Stimulated activated CD4-positive, alpha-beta T cell treated with anti-CD3 and anti-CD28 coated beads, Interleukin-15, amount 100 ng/mL, for 1 hour (primary cell): Measurements from ENCODE around the gene HPN.

Experiments used
- DNase-seq, 2 donors: peaks; one replicate each; pipeline ENCODE4 v3.0.0-alpha.2; 2020; ENCODE audit warnings: low read depth in 1 of 2, low spot score in 1 of 2

HPN gene

DNA sequence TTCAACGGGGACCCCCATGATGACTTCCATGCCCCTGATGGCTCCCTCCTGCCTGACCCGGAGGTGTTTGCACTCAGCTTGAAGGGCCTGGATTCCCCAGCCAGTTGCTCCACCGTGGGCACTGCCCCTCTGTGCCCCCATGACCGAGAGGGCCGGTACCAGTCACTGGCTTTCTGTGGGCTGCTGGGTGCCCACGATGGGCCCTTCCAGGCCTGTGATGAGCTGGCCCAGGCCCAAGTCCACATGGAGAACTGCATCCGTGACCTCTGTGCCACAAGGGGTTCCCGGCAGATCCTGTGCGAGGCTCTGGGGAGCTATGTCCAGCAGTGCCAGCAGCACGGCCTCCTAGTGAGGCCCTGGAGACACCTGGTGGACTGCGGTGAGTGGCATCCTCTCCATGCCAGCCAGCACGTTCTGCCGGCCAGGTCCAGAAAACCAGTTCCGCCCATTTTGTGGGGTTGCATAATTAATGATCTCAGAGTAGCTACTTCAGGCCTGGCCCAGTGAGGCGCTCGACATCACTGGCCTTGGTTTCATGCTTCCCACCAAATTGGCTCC lies 39.2 kb downstream of the HPN start:
- DNase-seq: no peak

DNA sequence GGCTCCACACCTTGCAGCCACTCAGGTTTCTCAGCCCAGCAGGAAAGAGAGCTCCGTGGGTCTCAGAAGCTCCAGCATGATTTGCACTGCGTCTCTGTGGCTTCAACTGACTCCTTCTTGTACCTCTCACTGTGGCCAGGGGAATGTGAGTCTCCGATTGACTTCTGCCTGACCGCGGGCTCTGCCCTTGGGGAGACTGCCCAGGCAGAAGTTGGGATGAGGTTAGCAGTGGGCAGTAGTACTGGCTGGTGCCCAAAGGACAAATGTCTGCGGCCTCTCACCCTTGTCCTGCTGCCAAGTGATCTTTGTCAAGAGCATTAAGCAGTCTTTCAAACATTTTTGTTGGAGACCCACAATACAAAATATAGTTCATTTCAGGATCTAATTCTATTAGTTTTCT lies 39.7 kb downstream of the HPN start:
- no peak for DNase-seq

DNA sequence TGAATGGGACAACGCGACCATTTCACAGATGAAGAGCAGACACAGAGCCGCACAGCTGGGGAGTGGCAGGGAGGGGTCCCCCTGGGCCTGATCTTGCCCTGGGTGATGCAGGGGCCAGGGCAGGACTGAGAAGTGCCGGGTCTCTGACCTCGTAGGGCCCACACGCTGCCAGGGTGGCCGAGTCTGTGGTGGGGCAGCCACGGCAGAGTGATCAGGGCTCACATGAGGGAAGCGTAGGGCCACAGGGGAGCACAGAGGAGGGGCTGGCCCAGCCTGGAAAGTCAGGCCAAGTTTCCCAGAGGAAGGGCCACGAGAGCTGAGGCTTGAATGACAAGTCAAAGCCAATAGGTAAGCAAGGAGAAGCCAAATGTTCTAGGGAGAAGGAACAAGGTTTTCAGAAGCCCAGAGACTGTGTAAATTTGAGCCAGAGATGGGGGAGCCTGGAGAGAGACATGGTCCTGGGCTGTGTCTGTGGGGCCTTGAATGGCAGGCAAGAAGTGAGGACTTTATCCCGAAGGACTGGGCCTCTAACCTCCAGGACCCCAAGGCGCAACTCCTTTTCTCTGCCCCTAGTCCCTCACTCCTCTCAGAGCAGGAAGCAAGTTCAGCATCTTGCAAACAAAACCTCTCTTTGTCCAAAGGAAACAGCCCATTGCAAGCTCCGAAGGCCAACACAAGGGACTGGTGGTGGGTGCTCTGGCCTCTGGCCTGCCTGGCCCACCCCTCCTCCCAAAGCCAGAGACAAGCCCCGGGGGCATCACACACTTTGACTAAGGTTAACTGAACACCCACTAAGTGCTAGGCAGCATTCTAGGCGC lies 42.4 kb downstream of the HPN start:
- DNase-seq: no peak

DNA sequence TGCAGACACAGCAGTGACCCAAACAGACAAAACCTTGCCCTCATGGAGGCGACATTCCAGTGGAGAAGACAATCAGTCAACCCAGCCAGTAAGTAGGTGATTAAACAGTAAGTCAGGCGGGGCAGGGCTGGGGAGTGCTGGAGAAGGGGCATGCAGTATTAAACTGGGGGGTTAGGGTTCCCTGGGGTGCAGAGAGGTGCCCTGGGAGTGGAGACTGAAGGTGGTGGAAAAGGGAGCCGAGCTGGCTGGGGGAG lies 42.9 kb downstream of the HPN start:
- DNase-seq: no peak

DNA sequence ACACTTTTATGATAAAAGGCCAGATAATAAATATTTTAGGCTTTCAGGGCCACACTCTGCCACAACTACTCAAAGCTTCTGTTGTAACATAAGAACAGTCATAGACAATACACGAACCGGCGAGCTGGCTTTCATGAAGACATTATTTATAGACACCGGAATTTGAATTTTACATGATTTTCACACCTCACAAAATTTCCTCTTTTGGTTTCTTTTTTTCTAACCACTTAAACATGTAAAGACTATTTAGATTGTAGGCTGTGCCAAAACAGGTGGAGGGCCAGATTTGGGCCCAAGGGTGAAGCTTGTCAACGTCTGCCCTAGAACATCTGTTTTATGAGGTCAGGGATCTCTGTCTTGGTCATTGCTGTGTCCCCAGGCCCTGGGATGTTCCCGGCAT lies 44.4 kb downstream of the HPN start:
- no peak for DNase-seq

DNA sequence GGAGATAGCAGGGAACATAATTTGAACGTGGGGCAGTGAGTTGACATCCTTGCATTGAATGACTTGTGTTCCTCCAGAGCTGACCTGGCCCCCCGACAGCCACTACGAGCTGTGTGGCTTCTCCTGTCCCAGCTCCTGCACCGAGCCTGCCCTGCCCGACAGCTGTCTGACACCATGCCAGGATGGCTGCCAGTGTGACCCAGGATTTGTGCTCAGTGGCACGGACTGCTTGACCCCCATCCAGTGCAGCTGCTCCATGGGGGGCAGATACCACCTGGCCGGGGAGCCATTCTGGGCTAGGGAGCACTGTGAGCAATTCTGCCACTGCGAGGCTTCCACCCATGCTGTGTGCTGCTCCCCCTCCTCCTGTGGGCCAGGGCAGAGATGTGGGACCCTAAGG lies 44.9 kb downstream of the HPN start:
- no peak for DNase-seq

DNA sequence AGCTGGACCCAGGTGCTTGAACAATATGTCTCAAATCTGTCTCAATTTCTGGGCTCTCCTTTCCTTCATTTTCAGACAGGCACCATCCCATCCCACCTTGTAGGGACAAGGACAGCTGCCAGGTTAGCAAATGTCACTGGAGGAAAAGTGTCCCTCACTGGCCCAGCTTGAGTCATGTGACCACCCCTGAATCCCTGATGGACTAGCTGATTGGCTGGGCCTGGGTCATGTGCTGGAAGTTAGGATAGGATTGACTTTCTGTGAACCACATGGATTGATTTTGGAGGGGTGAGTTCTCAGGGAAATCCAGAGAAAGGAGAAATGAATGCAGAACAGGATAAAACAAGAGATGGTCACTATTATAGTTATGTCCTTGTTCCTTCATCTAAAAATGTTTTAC lies 45.9 kb downstream of the HPN start:
- no peak for DNase-seq

DNA sequence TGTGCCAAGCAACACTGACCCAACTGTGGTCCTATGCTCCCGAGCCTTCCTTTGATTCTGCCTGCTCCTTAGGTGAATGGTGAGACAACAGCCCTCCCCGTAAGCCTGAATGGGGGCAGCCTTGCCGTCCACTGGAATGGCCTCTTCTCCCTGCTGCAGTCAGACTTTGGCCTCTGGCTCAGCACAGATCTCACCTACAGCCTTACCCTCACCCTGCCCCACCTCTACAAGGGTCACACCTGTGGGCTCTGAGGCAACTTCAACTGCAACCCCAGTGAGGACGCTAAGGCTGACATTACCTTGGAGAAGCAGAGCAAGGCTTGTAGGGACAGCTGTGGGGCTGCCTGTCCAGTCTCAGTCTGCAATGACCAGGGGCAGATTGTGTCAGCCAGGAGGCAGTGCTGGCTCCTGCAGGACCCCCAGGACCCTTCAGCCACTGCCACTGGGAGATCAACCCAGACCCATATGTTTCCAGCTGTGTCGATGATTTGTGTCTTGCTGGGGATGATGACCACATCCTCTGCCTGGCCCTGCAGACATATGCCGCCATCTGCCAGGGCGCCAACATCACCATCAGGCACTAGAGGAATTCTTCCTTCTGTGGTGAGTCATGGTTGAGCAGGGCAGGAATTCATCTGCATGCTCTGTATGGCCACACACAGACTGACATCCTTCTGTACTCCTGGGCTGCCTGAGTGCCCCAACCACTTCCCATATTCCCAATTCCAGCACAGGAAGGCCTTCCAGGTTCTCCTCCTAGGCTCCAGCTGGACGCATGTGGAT lies 46.8 kb downstream of the HPN start:
- DNase-seq: no peak

DNA sequence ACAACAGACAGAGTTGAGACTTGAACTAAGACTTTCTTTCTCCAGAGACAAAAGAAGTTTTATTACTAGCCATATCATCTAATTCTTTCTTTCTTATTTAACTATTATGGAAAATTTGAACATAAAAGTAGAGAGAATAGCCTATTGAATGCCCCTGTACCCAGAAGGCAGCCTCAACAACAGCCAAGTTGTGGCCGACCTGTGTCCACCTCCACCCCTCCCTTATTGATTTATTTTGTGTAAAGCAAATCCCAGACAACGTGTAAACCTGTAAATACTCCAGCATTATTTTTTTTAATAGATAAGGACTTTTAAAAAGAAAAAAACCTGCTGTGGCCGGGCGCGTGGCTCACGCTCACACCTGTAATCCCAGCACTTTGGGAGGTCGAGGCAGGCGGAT lies 48.0 kb downstream of the HPN start:
- DNase-seq: no peak

DNA sequence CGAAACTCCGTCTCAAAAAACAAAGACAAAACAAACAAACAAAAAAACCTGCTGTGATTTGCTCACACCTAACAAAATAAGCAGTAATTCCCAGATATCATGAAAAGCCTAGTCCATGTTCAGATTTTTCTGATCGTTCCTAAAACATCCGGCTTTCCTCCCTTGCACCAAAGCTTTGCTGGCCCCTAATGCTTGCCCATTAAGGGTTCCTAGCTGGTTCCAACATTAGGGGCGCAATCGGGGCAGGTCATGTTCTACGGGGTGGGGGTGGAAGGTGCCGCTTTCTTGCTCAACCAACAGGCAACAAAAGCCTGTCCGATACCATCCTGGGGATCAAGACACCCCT lies 48.6 kb downstream of the HPN start:
- no peak for DNase-seq

DNA sequence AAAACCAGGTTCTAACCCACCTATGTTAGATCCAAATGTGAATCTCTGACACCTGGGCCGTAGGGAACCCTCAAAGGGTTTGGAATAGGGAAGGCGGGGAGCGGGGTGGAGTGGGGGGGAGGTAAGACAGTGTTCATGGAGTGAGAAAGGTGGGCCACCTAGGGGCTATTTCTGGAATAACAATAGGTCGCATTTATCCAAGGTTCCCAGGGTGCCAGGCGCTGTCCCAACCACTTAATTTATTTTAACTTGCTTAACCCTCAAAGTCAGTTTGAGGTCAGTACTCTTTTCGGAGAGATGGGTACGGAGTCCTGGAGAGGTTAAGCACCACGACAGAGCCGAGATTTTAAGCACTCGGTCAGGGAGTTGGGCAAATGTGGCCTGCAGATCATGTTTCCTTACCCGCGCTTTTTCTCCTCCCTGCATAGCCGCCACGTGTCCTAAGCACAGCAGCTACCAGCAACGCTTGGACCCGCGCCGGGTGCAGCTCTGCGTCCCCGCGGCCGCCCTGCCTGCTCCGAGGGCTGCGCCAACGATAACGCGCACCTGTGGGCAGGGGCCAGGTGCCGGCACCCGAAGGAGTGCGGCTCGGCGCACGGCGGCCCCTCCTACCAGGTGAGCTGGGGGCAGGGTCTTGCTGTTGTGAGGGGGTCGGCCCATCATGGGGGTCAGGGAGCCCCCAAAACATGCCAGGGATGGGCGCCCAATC lies 49.1 kb downstream of the HPN start:
- no peak for DNase-seq

DNA sequence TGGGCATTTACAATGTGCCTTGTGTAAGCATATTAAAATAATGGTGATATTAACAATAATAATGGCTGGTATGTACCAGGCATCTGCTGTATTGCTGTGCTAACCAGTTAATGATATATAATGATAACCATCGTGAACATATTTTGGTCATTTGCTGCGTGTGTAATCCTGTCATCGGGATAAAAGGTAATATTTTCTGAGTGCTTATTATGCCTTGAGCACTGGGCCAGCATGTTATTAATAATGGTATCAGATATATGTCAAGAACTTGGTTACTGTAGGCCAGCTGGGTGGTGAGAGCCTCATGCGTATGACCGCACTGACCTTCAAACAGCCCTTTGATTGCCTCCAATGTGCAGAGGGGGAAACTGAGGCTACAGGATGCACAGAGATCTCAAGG lies 51.9 kb downstream of the HPN start:
- no peak for DNase-seq

DNA sequence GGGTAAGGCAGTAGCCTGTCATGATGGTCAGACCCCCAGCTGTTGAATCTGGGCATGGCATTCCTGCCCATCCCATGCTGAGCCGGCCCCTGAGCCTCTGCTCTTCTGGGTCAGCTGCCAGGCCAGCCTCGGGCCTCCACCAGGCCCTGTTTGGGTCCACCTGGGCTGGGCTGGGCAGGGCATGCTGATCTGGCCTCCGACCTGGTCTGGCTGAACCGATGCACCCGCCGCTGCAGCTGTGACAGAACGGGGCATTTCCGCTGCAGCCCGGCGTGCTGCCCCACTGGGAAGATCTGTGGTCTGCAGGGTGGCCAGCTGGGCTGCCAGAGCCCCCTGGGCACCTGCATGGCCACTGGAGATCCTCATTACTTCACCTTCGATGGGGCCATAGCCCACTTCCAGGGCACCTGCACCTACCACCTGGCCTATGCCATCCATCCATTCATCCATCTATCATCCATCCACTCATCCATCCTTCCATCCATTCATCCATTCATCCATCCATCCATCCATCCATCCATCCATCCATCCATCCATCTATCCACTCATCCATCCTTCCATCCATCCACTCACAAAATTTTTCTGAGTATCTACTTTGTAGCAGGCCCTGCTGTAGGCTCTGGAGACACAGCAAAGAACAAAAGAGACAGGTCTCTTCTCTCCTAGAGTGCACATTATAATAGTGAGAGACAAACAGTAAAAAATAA lies 52.6 kb downstream of the HPN start:
- DNase-seq: no peak

DNA sequence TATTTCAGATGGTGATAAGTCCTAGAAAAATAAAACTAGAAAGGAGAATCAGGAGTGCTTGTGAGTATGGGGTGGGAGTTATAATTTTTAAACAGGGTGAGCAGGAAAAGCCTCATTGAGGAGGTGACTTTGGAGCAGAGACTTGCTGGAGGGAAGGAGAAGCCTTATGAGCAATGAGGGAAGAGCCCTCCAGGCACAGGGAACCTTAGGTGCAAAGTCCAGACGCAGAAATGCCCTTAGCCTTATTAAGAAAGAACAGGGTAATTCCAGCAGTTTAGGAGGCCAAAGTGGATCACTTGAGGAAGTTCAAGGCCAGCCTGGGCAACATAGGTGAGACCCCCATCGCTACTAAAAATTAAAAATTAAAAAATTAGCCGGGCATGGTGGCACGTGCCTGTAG lies 53.1 kb downstream of the HPN start:
- DNase-seq: no peak

DNA sequence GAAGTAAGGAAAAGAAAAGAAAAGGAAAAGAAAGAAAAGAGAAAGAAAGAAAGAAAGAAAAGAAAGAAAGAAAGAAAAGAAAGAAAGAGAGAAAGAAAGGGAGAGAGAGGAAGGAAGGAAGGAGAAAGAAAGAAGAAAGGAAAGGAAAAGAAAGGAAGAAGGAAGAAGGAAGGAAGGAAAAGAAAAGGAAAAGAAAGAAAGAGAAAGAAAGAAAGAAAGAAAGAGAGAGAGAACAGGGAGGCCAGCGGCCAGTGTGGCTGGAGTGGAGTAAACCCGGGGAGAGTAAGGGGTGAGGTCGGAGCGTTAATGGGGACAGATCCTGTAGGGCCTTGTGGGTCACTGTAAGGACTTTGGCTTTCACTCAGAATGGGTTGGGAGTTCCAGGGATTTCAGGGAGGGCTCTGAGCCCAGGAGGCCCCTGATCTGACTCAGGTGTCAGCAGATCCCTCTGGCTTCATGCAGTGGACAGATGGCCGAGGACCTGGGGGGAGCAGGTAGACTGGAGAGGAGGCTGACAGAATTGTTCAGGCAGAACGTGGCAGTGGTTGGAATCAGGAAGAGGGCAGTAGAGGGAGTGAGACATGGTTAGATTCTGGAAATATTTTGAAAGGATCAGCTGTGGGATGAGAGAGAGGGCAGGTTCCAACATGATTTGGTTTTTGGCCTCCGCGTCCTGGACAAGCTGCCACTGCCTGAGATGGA lies 54.3 kb downstream of the HPN start:
- DNase-seq: no peak

DNA sequence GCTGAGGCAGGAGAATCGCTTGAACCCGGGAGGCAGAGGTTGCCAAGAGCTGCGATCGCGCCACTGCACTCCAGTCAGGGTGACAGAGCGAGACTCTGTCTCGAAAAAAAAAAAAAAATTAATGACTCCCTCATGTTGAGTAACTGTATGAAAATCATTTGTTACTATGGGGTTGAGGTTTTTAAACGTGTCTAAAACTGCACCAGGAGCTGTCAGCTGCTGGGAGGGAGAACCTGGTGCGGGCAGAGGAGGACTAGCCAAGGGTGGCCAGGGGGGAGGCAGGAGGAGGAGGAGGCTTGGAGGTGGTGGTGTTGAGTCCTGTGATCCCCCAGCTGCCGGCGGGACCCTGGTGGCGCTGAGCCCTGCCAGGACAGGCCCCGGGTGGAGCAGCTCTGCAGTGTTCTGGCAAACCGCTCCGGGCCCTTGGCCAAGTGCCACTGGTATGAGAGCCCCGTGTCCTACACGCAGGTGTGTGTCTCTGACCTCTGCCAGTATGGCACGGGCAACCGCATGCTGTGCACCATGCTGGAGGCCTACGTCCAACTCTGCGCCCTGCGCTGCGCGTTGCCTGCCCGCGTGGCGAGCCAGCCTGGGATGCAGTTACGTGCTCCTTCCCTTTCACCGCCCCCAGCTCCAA lies 57.0 kb downstream of the HPN start:
- no peak for DNase-seq

DNA sequence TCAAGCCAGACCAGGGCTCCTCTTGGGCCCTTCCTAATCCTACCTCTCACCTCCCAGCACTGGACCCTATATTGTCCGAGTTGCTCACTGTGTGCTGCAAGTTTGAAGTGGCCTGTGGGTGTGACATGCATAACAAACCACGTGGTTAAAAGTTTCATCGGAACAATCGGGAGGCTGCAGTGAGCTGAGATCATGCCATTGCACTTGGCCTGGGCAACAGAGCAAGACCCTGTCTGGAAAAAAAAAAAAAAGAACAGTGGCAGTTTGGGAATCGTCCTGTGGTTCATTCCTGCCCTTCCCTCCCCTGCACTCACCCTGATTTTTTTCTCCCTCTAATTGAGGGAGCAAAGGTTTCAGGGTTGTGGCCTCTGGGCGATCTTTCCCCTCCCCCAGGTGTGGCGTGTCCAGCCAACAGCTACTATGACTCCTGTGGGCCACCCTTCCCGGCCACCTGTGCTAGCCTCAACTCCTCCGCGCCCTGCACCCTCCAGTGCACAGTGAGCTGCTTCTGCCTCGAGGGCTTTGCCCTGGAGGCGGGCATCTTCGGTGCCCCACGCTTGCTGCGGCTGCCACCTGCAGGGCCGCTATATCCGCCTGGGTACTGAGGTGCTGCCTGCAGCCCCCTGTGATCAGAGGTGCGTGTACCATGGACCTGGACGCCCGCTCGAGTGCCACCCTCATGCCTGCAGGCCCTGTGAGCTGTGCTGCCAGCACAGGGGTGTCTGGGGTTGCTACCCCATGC lies 57.8 kb downstream of the HPN start:
- DNase-seq: no peak

DNA sequence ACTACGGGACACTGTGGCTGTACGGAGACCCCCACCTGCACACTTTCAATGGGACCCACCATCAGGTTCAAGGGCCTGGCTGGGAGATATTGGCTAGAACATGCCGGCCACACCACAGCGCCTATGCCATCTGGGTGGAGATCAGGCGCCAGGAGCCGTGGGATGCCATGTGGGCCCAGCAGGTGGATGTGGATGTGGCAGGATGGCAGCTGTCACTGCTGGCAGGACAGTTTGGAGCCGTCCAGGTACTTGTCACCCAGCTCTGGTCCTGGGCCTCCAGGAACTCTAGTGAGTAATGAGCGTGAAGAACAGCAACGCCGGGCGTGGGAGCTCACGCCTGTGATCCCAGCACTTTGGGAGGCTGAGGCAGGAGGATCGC lies 58.4 kb downstream of the HPN start:
- DNase-seq: no peak

DNA sequence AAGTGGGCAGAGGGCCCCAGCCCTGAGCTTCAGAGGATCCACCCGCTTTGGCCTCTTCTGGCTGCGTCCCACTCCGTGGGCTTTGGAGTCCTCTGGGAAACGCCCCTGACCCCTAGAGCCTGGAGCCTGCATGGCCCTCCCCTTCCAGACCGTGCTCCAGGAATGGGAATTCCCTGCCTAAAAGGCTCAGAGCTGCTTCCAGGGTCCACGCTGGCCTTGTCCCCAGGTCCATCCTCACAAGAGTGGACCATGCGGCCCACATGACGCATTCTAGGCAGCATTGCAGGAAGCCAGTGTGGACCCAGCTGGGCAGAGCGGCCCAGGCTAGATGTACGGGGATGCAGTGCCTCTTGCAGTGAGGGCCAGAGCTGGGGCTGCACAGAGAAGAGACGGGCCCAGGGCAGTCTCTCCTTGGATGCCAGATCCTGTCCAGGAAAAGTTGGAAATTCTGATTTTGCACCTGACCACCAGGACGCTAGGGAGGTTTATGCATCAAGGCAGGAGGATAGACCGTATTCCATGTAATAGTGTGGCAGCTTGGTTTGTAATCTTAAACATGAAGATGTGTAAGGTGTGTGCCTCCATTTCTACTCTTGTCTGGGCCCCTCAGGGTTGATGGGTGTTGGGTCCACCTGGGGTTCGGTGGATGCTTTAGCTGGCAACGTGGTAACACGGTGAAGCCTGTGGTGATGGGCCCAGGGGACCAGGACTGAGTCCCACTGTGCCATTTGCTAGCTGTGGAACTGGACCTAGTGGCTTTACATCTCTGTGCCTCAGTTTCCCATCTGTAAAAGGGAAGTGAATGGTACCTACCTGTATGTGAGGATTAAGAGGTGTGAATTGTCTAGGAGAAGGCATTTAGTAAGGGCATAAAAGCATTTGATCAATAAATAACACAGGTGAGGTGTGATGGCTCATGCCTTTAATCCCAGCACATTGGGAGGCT lies 59.3 kb downstream of the HPN start:
- no peak for DNase-seq
